Measurements from ENCODE around the gene PPP3CB.

PPP3CB gene

GRCh38 chr10:73478636-73479035, 17.2 kb downstream of the PPP3CB start:
- no peak for DNase-seq

- no peak for DNase-seq
Observed at GRCh38 chr10:73471226-73471625, 24.6 kb downstream of the PPP3CB start.

- DNase-seq = no peak
Observed at GRCh38 chr10:73469579-73469978, 26.2 kb downstream of the PPP3CB start.

GRCh38 chr10:73467206-73467605, 28.6 kb downstream of the PPP3CB start:
- DNase-seq = no peak

- no peak for DNase-seq
Observed at GRCh38 chr10:73465978-73466726, 29.7 kb downstream of the PPP3CB start.

- no peak for DNase-seq
Observed at GRCh38 chr10:73460897-73461296, 34.9 kb downstream of the PPP3CB start.

- no peak for DNase-seq
Observed at GRCh38 chr10:73459683-73460314, 36.0 kb downstream of the PPP3CB start.

- DNase-seq = no peak
Observed at GRCh38 chr10:73456187-73456890, 39.5 kb downstream of the PPP3CB start.

GRCh38 chr10:73449113-73449512, 46.7 kb downstream of the PPP3CB start:
- no peak for DNase-seq

- no peak for DNase-seq
Observed at GRCh38 chr10:73448384-73448783, 47.4 kb downstream of the PPP3CB start.

- no peak for DNase-seq
Observed at GRCh38 chr10:73446926-73447325, 48.9 kb downstream of the PPP3CB start.

GRCh38 chr10:73444457-73444856, 51.4 kb downstream of the PPP3CB start:
- no peak for DNase-seq

- DNase-seq = peak in 2 of 3 experiments; percentile 30 to 81
Observed at GRCh38 chr10:73439605-73440312, 56.1 kb downstream of the PPP3CB start.

- DNase-seq = no peak
Observed at GRCh38 chr10:73439055-73439454, 56.8 kb downstream of the PPP3CB start.

GRCh38 chr10:73433538-73433867, 62.3 kb downstream of the PPP3CB start, which contains the start of gene MSS51:
TSS of gene MSS51 (minus strand) at chr10:73433561. CDS start at chr10:73428284, 5,277 bp downstream.
- peak in 2 of 3 experiments; percentile 23 to 79 for DNase-seq

- DNase-seq = peak in 1 of 3 experiments; percentile 79
Observed at GRCh38 chr10:73432646-73433537, 62.9 kb downstream of the PPP3CB start.

- no peak for DNase-seq
Observed at GRCh38 chr10:73426318-73426717, 69.5 kb downstream of the PPP3CB start.

GRCh38 chr10:73424478-73424877, 71.3 kb downstream of the PPP3CB start:
- no peak for DNase-seq

GRCh38 chr10:73423309-73423708, 72.5 kb downstream of the PPP3CB start:
- no peak for DNase-seq

GRCh38 chr10:73416571-73416970, 79.3 kb downstream of the PPP3CB start:
- DNase-seq = no peak

- peak in 2 of 3 experiments; percentile 38 to 63 for DNase-seq
Observed at GRCh38 chr10:73414230-73414945, 81.4 kb downstream of the PPP3CB start.
